GM18907 (cell line): Measurements from ENCODE around the gene SERPINB3.
A peak's percentile ranks its signal among the peaks of the same experiment; 100 is the strongest.
"Not testable (repeated sequence)": the region's sequence is repeated elsewhere in the genome, so short reads cannot be mapped to it uniquely, and the experiment has no call there.

Experiments
- ATAC-seq: cut with Tn5 transposase; IDR thresholded peaks from one replicate; pipeline ENCODE4 v1.9.1; 2021; ENCODE audit warnings: mild to moderate bottlenecking, moderate library complexity; ENCODE audit not compliant: unreplicated experiment

SERPINB3 gene

DNA sequence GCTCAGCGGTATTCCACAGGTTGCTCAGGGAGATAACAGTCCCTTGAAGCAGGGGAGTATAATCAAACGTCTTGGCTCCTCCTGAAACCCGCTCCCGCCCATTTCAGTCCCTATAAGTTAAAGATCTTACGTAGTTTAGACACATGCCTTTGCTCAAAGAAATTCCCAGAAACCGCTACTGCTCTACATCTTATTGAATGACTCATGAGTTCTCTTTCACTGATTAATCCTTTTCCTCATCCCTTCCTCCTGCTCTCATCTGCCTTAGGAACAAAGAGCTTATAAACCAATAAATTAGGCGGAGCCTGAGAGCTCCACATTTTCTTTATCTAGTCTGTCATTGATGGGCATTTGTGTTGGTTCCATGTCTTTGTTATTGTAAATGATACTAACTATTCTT lies 13.5 kb downstream of the SERPINB3 start:
- no peak for ATAC-seq

DNA sequence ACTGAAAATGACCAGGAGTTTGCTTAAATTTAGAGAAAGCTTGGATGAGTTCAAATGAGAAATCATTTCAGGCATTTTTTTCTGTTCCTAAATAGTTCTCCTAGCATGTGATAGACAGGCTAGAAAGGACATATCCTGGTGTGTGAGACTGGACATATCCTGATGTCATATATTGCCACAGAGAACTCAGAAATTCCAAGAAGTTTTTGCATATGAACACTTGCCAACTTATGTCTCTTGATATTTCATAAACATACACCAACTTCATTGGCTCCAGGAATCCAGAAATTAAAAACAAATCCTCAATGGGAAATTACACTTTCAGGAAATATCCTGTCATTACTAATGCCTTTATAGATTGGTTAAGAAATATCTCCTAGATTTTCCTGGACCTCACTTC lies 14.8 kb downstream of the SERPINB3 start:
- ATAC-seq, result no peak

- ATAC-seq, result not testable (repeated sequence)
Measured at GRCh38 chr18:63644694-63645093, 17.0 kb downstream of the SERPINB3 start.

- ATAC-seq, result not testable (repeated sequence)
Measured at GRCh38 chr18:63644142-63644541, 17.6 kb downstream of the SERPINB3 start, which contains the start of gene SERPINB4. Gene SERPINB4, minus strand, starts transcription at chr18:63644256. Its CDS starts 679 bp downstream, at chr18:63643577.

DNA sequence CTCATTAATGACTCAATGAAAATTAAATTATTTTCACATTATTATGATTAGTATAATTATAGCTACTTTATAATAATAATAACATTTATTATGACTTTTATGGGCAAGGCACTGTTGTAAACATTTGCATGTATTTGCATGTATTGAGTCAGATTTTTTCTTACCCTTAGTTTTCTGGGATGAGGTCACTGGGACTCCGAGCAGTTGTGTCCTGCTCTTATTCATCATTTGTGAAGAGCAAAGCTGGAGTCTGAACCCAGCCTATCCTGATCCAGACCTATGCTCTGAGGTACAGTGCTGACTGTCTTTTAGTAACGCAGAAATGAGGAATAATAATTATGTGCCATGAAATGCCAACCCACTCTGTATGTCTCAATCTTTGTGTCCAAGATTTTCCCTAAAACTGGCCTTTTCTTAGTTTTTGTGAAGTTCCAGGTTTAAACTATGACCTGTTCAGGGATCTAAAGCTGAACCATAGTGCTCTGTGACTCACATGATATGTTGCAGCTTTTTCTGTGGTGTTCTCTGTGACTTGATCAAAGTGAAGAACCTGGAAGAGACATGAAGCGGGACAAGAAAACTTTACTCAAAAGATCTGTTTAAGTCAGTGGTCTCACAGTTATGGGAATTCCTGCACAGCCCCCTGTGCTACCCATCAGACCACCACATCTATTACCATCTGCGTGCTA lies 18.9 kb downstream of the SERPINB3 start:
- ATAC-seq, result not testable (repeated sequence)

DNA sequence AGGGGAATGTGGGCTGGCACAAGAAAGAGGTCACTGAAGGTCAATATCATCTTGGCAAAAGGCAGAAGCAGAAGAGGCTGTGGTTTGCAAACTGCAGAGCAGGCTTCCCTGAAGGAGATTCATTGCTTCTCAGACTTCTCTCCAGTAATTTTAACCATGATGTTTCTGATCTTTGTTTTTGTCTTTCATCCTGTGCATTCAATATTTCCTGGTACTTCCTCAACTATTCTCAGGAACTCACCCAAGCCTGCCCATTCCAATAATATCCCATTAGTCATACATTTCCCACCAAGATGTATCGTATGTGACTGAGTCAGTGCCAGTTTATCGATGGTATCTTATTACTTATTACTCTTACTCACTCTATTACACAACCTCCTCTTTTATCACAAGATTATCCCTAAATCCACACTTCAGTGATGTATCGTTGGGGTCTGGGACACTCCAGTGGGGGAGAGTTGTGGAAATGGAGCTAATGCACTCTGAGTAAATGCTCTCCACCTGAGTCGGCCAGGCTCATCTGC lies 20.5 kb downstream of the SERPINB3 start:
- not testable (repeated sequence) for ATAC-seq

DNA sequence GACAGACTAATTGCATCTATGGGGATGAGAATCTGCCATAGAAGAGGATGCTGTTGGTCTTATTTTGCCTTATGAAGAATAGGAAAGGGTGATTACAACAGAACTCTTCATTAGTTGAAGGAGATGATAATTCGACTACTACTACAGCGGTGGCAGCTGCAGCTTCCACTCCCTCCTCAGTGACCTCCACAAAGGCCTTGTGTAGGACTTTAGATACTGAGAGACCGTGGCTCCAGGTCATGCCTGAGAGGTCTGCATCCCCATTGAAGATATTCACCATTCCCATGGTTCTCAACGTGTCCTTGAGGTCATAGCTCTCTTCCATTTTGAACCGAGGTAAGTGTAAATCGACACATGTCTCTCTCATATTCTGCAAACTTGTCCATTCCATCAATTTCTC lies 24.0 kb downstream of the SERPINB3 start:
- ATAC-seq, result no peak

DNA sequence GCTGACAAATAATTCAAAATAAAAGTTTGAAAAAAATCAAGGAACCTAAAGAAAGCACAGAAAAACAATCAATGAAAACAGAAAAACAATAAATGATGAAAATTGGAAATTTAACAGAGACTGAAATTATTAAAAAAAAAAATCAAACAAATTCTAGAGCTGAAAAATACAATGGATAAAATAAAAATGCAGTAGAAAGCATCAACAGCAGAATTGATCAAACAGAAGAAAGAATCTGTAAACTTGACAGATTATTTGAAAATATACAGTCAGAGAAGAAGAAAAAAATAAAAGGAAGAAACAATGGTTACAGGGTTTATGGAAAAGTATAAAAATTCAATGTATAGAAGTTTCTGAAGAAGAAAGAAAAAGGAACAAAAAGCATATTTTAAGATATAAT lies 33.9 kb downstream of the SERPINB3 start:
- no peak for ATAC-seq

DNA sequence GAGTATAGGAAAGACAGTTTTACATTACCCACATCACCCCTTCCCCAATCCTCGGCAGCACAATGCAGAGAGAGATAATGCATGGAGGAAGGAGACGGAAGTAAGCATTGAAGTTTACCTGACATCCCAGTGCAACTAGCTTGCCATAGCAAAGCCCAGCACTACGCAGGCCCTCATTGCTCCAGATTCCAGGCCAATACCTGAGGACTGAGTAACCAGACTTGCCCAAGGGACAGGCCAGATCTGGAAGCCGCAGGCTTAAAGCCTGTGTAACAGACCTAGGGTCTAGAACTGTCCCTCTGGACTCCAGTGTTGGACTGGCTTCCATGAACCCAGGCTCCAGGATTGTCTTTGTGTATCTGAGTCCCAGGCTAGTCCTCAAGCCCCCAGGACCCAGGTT lies 35.3 kb downstream of the SERPINB3 start:
- ATAC-seq, result no peak

- ATAC-seq, result no peak
Measured at GRCh38 chr18:63624863-63625262, 36.8 kb downstream of the SERPINB3 start.

DNA sequence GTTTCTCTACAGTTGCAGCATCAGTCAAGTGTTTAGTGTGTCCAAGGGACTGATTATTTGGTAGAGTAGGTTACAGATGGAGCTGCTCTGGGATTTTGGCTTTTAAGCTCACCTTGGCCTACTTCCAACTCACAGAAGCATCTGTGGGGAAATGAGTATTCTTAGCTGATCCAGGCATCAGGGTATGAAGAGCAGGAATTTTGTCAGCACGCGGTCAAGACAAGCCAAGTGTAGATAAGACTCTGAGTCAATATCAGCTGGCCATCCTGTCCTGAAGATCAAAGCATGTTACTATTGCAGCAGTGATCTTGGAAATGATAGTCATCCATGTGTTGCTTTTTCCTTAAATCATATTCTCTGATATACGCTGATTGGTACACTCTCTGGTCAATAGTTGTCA lies 42.0 kb downstream of the SERPINB3 start:
- no peak for ATAC-seq

DNA sequence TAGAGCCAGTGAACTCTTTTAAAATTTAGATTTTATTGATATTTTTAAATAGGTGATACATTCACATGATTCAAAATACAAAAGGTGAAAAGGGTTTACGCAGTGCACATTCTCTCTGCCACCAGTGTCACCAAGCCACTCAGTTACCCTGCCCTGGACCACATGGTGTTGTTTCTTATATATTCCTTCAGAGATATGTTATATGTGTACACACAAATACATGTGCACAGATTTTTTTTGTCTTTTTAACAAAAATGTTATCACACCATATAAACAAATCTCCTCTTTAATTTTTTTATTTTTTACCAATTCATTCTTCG lies 43.8 kb downstream of the SERPINB3 start:
- ATAC-seq, result no peak

DNA sequence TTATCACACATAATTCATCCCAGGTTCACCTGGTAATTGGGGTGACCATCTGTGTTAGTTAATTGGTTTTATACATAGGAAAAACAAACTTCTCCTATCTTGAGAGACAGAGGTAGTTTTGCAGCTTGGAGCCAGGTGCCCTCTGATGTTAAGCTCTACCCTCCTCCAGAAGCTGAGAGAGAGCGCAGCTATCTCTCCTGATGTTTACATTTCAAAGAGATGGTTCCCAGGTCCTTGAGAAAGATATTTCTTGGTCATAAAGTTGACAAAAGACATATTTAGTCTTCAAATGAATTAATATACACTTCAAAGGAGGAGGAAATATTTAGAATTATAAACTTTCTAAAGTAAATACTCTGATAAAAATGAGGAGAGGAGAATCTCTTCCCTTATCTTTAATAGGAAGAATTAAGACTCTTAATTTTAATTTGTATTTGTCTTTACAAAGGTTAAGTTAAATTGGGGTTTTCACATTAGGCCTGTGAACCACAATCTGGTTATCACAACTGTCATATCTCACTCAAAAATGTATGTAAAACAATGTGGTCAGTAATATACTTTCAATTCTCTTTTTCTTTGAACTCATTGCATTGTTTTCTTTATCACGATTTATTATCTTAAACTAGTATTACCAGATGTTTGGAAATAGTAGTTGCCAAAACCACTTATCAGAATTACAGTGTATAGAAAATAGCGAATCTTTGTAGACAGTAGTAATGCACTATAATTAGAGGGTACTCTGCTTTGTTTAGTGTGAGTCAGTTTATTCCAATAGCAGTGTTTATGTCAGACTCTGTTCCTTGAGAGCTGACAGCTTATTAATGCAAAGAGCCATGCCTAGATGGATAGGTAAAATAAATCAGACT lies 44.4 kb downstream of the SERPINB3 start:
- ATAC-seq, result peak; percentile 73

DNA sequence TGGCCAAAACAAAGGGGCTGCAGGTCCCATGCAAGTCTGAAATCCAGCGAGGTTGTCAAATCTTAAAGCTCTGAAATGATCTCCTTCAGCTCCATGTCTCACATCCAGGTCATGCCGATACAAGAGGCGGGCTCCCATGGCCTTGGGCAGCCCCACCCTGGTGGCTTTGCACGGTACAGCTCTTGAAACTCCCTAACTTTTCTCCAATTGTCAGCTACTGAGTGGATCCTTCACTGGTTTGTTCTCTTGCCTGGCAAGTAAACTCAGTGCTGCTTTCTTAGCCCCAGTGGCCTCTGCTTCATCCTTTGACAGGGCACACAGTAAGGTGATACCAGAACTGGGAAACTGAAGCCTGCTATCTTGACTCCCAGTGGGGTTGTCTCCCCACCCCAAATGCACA lies 48.3 kb downstream of the SERPINB3 start:
- no peak for ATAC-seq

GRCh38 chr18:63606526-63606925 lies 55.2 kb downstream of the SERPINB3 start:
- no peak for ATAC-seq
